Measurements from ENCODE around the gene MEGF9.

The MEGF9 gene

GRCh38 chr9:120702075-120702474 is 12.2 kb downstream of the MEGF9 start:
- DNase-seq: no peak

GRCh38 chr9:120701248-120701647 is 13.0 kb downstream of the MEGF9 start:
- DNase-seq: no peak

- DNase-seq: no peak
Observed at GRCh38 chr9:120698766-120699165, 15.5 kb downstream of the MEGF9 start.

GRCh38 chr9:120697448-120697847 is 16.8 kb downstream of the MEGF9 start:
- DNase-seq: no peak

GRCh38 chr9:120696551-120697230 is 17.6 kb downstream of the MEGF9 start:
- DNase-seq: no peak

GRCh38 chr9:120694559-120694958 is 19.7 kb downstream of the MEGF9 start:
- no peak for DNase-seq

- no peak for DNase-seq
Observed at GRCh38 chr9:120693700-120694008, 20.6 kb downstream of the MEGF9 start.

- no peak for DNase-seq
Observed at GRCh38 chr9:120692901-120693699, 21.2 kb downstream of the MEGF9 start.

- no peak for DNase-seq
Observed at GRCh38 chr9:120690372-120690771, 23.9 kb downstream of the MEGF9 start.

- DNase-seq: peak in 1 of 2 experiments; percentile 15
Observed at GRCh38 chr9:120689860-120690259, 24.4 kb downstream of the MEGF9 start.

GRCh38 chr9:120688758-120689157 is 25.5 kb downstream of the MEGF9 start:
- DNase-seq: no peak

GRCh38 chr9:120683150-120683549 is 31.1 kb downstream of the MEGF9 start:
- no peak for DNase-seq

GRCh38 chr9:120681121-120681520 is 33.1 kb downstream of the MEGF9 start:
- no peak for DNase-seq

- DNase-seq: no peak
Observed at GRCh38 chr9:120680579-120680978, 33.7 kb downstream of the MEGF9 start.

GRCh38 chr9:120680161-120680560 is 34.1 kb downstream of the MEGF9 start:
- DNase-seq: no peak

- DNase-seq: no peak
Observed at GRCh38 chr9:120677965-120678364, 36.3 kb downstream of the MEGF9 start.

- DNase-seq: no peak
Observed at GRCh38 chr9:120676767-120677402, 37.4 kb downstream of the MEGF9 start.

GRCh38 chr9:120668399-120668798 is 45.9 kb downstream of the MEGF9 start:
- DNase-seq: no peak

- no peak for DNase-seq
Observed at GRCh38 chr9:120663950-120664349, 50.3 kb downstream of the MEGF9 start.

GRCh38 chr9:120663380-120663779 is 50.9 kb downstream of the MEGF9 start:
- no peak for DNase-seq

GRCh38 chr9:120662513-120662912 is 51.8 kb downstream of the MEGF9 start:
- DNase-seq: no peak

GRCh38 chr9:120659676-120660075 is 54.6 kb downstream of the MEGF9 start:
- DNase-seq: no peak

- no peak for DNase-seq
Observed at GRCh38 chr9:120659209-120659608, 55.1 kb downstream of the MEGF9 start.

GRCh38 chr9:120655005-120655622 is 59.2 kb downstream of the MEGF9 start:
- no peak for DNase-seq

Measured in NCI-H187 (cell line).